Vagina (tissue), 2 donors: ENCODE data around the gene RRH.

Experiments used
- POLR2A ChIP-seq, 2 donors: fragments of 450-650 bp; IDR thresholded peaks; one replicate each; pipeline ENCODE4 v1.6.1; 2017; ENCODE audit warnings: antibody characterized with exemption in 2 of 2, mild to moderate bottlenecking in 2 of 2, moderate library complexity in 2 of 2
- POLR2AphosphoS5 ChIP-seq, 2 donors: sonication (generic); formaldehyde crosslinking; IDR thresholded peaks; one replicate each; pipeline ENCODE4 v1.9.0; 2017; ENCODE audit warnings: antibody characterized with exemption in 2 of 2, mild to moderate bottlenecking in 2 of 2, low read depth in 1 of 2; ENCODE audit not compliant: insufficient read depth in 1 of 2
- TF ChIP-seq, protein P1 (sequence below), 3 experiments: fragments of 450-650 bp in 2 of 3; fragments of 200-600 bp in 1 of 3; sonication (generic) in 1 of 3; IDR thresholded peaks; one replicate each; pipeline ENCODE4 v1.5.1; 2017 to 2019; ENCODE audit warnings: antibody characterized with exemption in 3 of 3, mild to moderate bottlenecking in 2 of 3, moderate library complexity in 2 of 3

DNA sequence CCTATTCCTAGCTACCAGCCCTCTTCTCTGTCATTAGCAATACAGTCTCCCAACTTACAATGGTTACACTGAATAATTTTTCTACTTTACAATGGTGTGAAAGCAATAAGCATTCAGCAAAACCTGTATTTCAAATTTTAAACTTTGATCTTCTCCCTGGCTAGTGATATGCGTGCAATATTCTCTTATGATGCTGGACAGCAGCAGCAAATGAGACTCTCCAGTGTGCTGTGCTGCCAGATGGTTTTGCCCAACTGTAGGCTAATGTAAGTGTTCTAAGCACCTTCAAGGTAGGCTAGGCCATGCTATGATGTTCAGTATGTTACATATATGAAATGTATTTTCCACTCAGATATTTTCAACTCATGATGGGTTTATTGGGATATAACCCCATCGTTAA, 18.1 kb upstream of the RRH start:
- TF ChIP-seq, protein P1, sequence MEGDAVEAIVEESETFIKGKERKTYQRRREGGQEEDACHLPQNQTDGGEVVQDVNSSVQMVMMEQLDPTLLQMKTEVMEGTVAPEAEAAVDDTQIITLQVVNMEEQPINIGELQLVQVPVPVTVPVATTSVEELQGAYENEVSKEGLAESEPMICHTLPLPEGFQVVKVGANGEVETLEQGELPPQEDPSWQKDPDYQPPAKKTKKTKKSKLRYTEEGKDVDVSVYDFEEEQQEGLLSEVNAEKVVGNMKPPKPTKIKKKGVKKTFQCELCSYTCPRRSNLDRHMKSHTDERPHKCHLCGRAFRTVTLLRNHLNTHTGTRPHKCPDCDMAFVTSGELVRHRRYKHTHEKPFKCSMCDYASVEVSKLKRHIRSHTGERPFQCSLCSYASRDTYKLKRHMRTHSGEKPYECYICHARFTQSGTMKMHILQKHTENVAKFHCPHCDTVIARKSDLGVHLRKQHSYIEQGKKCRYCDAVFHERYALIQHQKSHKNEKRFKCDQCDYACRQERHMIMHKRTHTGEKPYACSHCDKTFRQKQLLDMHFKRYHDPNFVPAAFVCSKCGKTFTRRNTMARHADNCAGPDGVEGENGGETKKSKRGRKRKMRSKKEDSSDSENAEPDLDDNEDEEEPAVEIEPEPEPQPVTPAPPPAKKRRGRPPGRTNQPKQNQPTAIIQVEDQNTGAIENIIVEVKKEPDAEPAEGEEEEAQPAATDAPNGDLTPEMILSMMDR (IDR thresholded peaks at IDR 0.05): no peak
- TF ChIP-seq POLR2A (IDR thresholded peaks at IDR 0.05) (no peak), POLR2AphosphoS5 (IDR thresholded peaks at IDR 0.05; ENCODE audit: insufficient read depth in 1 of 2, low read depth in 1 of 2) (no peak)
